GM12872 (cell line): ENCODE measurements around the gene TCAF1.

Experiments used
- TF ChIP-seq, protein P1 (sequence below): IDR thresholded peaks from 3 replicates; pipeline ENCODE4 v1.5.1; 2011; ENCODE audit warnings: low read depth, mild to moderate bottlenecking, low read length, moderate library complexity; ENCODE audit not compliant: insufficient read depth

TCAF1 gene

DNA sequence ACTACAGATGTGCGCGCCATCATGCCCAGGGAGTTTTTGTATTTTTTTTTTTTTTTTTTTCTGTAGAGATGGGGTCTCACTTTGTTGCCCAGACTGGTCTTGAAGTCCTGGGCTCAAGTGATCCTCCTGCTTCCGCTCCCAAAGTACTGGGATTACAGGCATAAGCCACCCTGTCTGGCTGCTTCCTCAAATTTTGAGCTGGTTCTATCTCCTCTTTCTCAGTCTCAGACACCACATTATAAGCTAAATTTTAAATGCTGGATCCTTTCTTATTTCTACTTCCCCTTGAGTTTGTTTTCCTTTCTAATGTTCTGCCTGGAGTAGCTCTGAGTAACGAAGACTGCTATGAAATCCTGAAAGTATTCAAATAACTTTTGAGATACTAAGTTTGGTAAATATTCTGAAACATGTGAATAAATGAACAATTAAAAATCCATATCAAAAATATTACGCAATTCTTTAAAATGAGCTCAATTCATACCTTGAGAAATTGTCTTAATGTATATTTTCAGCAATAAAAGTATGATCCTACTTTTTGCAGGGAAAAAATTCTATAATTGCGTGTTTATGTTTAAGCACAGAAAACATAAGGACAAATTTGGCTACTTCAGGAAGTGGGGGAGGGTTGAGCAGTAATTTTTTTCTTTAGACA, 15.0 kb downstream of the TCAF1 start:
- TF ChIP-seq, protein P1, sequence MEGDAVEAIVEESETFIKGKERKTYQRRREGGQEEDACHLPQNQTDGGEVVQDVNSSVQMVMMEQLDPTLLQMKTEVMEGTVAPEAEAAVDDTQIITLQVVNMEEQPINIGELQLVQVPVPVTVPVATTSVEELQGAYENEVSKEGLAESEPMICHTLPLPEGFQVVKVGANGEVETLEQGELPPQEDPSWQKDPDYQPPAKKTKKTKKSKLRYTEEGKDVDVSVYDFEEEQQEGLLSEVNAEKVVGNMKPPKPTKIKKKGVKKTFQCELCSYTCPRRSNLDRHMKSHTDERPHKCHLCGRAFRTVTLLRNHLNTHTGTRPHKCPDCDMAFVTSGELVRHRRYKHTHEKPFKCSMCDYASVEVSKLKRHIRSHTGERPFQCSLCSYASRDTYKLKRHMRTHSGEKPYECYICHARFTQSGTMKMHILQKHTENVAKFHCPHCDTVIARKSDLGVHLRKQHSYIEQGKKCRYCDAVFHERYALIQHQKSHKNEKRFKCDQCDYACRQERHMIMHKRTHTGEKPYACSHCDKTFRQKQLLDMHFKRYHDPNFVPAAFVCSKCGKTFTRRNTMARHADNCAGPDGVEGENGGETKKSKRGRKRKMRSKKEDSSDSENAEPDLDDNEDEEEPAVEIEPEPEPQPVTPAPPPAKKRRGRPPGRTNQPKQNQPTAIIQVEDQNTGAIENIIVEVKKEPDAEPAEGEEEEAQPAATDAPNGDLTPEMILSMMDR: no peak

DNA sequence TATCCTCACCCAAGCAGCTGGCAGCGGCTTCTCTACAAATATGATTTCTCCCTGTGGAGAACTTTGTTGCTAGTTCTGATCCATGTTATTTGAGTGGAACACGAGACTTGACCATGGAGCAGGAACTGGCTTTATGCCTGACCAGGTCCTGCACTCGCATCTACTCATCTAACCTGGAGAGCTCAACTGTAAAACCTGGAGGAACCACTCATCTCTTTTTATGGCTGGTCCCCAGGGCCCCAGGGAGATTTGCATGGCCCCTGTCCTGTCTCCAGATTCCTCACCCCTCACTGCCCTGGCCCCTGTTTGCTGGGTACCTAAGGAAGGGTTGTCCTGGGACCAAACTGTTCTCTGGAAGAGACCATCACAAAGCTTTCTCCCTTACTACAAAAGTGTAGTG, 16.0 kb downstream of the TCAF1 start:
- TF ChIP-seq, protein P1: no peak

DNA sequence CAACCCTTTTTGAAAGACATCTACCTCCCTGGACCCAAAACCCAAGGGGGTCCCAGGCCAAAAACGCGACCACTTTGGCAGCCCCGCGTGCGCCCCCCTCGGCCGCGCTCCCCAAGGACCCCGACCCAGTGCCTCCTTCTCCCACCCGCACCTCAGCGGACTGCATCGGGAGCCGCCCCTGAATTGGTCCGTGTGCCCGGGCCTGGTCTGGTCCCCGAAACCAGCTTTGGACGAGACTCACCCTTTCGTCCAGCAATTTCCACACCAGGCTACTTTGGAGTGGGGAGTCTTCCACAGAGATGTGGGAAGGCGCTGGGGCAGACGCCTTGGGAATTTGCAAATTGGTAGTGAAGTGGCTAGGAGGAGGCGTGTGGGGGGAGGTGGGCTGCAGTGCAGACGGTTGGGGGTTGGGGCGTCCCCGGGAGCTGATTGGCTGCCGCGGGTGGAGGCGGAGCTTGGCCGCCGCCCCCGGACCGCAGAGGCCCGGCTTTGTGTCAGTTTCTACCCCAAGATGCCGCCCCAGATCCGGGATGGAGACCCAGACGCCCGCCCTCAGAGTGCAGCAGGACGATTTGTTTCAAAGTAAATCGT, 16.9 kb downstream of the TCAF1 start:
- TF ChIP-seq, protein P1: no peak

DNA sequence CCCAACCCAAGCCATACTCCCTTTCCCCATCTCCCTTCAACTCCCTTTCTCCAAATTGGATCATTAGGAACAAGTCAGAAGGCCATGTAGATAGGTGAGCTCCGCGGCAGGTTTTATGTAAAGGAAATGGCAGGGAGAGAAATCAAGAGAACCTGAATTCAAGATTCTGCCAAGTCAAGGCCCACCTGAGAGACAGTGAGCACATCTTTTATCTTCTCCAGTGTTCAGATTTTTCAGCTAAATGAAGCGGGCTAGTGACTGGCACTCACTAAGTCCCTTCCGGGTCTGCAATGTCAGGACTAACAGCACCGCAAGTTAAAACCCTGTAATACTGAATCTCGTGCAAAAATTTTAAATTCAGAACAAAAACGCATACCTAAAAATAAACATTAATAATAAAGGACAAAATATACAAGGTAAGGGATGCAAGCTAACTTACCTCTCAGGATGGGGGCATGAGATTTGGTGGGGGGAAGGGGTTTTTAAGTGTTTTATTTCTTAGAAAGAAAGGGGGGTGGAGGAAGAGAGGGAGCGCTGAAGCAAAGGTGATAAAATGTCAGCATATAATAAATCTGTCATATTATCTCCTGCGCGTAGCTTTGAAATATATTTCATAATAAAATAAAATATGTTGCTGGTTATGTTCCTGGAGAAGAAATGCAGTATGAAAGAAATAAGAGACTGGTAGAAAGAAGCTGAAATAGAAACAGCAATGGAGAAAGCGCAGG, 17.6 kb downstream of the TCAF1 start:
- TF ChIP-seq, protein P1: no peak

DNA sequence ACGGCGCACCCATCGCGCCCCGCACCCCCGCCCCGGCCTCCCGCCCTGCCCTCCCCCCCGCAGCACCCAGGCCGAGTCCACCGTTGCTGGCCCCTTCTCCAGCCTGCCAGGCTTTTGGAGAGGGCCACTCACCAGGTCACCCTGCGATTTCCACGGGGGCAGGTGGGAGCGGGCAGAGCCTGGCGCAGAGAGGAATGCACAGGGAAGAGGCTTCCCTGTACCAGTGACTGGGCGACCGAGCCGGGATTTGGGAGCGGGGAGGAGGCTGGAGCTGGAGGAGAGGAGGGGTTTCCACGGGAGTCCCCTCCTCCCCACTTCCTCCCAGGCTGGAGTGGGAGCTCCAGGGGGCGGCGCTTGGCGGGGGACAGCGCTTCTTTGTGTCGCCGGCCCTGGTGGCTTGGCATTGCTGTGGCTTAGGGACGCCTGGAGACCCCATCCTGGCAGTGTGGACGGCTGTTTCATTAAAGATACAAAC, 19.3 kb downstream of the TCAF1 start:
- TF ChIP-seq, protein P1: no peak

DNA sequence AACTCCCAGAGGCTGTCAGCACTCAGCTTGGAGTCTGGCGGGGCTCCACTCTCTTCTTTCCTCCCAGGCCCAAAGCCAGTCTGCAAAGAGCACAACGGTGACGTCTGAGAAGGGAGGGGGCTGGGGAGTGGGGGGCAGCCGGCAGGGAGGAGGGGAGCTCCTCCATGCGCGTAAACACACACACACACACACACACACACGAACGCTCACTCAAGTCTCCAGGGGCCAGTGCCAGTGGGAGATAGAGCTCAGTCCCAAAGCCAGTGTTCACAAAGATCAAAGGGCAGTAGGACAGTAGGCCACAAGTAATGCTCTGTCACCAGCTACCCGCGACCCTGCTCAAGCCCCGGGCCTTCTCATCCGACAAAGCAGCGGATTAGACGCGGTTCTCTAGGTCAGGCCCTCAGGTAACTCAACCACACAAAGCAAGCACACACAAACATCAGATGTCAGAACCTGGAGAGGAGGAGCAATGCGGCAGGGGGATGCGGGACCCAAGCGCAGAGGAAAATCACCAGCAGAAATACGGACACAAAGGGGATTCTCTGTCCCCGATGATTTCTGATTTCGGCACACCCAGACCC, 19.9 kb downstream of the TCAF1 start:
- TF ChIP-seq, protein P1: no peak

DNA sequence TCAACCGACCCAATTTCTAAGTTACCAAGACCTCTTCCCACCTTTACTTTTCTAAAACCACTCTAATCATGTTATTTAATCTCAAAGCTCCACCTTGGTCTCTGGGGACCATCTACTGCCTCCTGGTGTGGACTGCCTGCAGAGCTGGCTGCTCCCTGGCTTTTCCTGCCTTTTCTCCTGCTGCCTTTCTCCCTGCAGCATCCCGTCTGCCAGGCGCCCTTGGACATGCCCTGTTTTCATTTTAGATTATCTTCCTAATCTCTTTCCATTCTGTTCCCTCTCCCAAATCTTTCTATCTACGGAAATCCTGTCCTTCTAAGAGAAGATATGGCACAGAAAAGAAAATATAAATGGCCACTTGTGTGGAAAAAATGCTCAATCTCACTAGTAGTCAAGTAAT, 23.1 kb downstream of the TCAF1 start:
- TF ChIP-seq, protein P1: no peak
